Activated T-cell treated with anti-CD3 and anti-CD28 coated beads, Interleukin-2, amount 50 U/mL, for 4 hours (primary cell): ENCODE results near the gene COL23A1. TPM values are rescaled to one million over a fixed set of nuclear protein-coding genes. Genes with fewer than 3 reads are reported as not detected.

Experiments
- ATAC-seq, 2 donors: fragments of 200-7000 bp; cut with Tn5 transposase; one replicate each; pipeline ENCODE4 v1.10.0; 2021
- DNase-seq: peaks from one replicate; pipeline ENCODE4 v3.0.0-alpha.2; 2020
- H3K27me3 Mint-ChIP-seq: one replicate; pipeline ENCODE4 v1.8.0; 2021; ENCODE audit warnings: low read depth, mixed read lengths
- H3K36me3 Mint-ChIP-seq: one replicate; pipeline ENCODE4 v1.8.0; 2022; ENCODE audit warnings: mixed read lengths; ENCODE audit not compliant: insufficient read depth
- H3K4me1 Mint-ChIP-seq: one replicate; pipeline ENCODE4 v1.8.0; 2021; ENCODE audit warnings: low read depth, mixed read lengths
- H3K4me3 Mint-ChIP-seq: one replicate; pipeline ENCODE4 v1.8.0; 2021; ENCODE audit warnings: mild to moderate bottlenecking, moderate library complexity, mixed read lengths
- H3K9me3 Mint-ChIP-seq: one replicate; pipeline ENCODE4 v1.8.0; 2021; ENCODE audit warnings: mixed read lengths
- total RNA-seq, 3 donors: library from RNA; stranded (reverse); gene quantifications; one replicate each; pipeline ENCODE4 v1.2.1, GENCODE V29; 2021

Gene COL23A1
- total RNA-seq, 3 donors from 2014 or later = not detected

GRCh38 chr5:178454821-178455479 is 135.2 kb downstream of the COL23A1 start:
- no peaks in the 10 kb centered on the region for H3K36me3 Mint-ChIP-seq
- no peak for DNase-seq
- H3K4me1 Mint-ChIP-seq = no peaks in the 10 kb centered on the region
- ATAC-seq = no peak
- peaks cover 1% of the 10 kb centered on the region for H3K27me3 Mint-ChIP-seq
- no peak overlapping the region for H3K4me3 Mint-ChIP-seq
- no peaks in the 10 kb centered on the region for H3K9me3 Mint-ChIP-seq

- H3K27me3 Mint-ChIP-seq = peaks cover 8% of the 10 kb centered on the region
- no peak for ATAC-seq
- H3K4me3 Mint-ChIP-seq = no peak overlapping the region
- H3K36me3 Mint-ChIP-seq = no peaks in the 10 kb centered on the region
- H3K9me3 Mint-ChIP-seq = no peaks in the 10 kb centered on the region
- DNase-seq = no peak
- H3K4me1 Mint-ChIP-seq = no peaks in the 10 kb centered on the region
Measured at GRCh38 chr5:178454303-178454702, 135.9 kb downstream of the COL23A1 start.

GRCh38 chr5:178453224-178453623 is 137.0 kb downstream of the COL23A1 start:
- Mint-ChIP-seq H3K4me3 (no peak overlapping the region), H3K9me3 (no peaks in the 10 kb centered on the region), H3K4me1 (no peaks in the 10 kb centered on the region), H3K27me3 (peaks cover 9% of the 10 kb centered on the region), H3K36me3 (no peaks in the 10 kb centered on the region)
- no peak for ATAC-seq
- no peak for DNase-seq

GRCh38 chr5:178450121-178451028 is 139.8 kb downstream of the COL23A1 start:
- peaks cover 2% of the 10 kb centered on the region for H3K36me3 Mint-ChIP-seq
- peaks cover 14% of the 10 kb centered on the region for H3K27me3 Mint-ChIP-seq
- no peak for DNase-seq
- H3K4me3 Mint-ChIP-seq = no peak overlapping the region
- ATAC-seq = no peak
- H3K9me3 Mint-ChIP-seq = no peaks in the 10 kb centered on the region
- no peaks in the 10 kb centered on the region for H3K4me1 Mint-ChIP-seq

- Mint-ChIP-seq H3K4me3 (no peak overlapping the region), H3K4me1 (no peaks in the 10 kb centered on the region), H3K27me3 (peaks cover 15% of the 10 kb centered on the region), H3K9me3 (no peaks in the 10 kb centered on the region), H3K36me3 (peaks cover 2% of the 10 kb centered on the region)
- DNase-seq (no peak), ATAC-seq (no peak)
Measured at GRCh38 chr5:178449163-178450070, 140.8 kb downstream of the COL23A1 start.

GRCh38 chr5:178445534-178445933 is 144.7 kb downstream of the COL23A1 start:
- H3K27me3 Mint-ChIP-seq = peaks cover 22% of the 10 kb centered on the region
- H3K9me3 Mint-ChIP-seq = no peaks in the 10 kb centered on the region
- DNase-seq (no peak), ATAC-seq (no peak)
- no peak overlapping the region for H3K4me3 Mint-ChIP-seq
- H3K4me1 Mint-ChIP-seq = peaks cover 4% of the 10 kb centered on the region
- peaks cover 2% of the 10 kb centered on the region for H3K36me3 Mint-ChIP-seq

- ATAC-seq = no peak
- peaks cover 4% of the 10 kb centered on the region for H3K4me1 Mint-ChIP-seq
- no peak overlapping the region for H3K4me3 Mint-ChIP-seq
- peaks cover 11% of the 10 kb centered on the region for H3K27me3 Mint-ChIP-seq
- H3K36me3 Mint-ChIP-seq = peaks cover 2% of the 10 kb centered on the region
- no peak for DNase-seq
- no peaks in the 10 kb centered on the region for H3K9me3 Mint-ChIP-seq
Measured at GRCh38 chr5:178442405-178443257, 147.6 kb downstream of the COL23A1 start.

GRCh38 chr5:178441486-178442270 is 148.5 kb downstream of the COL23A1 start:
- no peaks in the 10 kb centered on the region for H3K36me3 Mint-ChIP-seq
- DNase-seq (no peak), ATAC-seq (no peak)
- H3K4me1 Mint-ChIP-seq = peaks cover 4% of the 10 kb centered on the region
- H3K9me3 Mint-ChIP-seq = no peaks in the 10 kb centered on the region
- peaks cover 8% of the 10 kb centered on the region for H3K27me3 Mint-ChIP-seq
- no peak overlapping the region for H3K4me3 Mint-ChIP-seq

GRCh38 chr5:178440181-178440580 is 150.0 kb downstream of the COL23A1 start:
- H3K36me3 Mint-ChIP-seq = no peaks in the 10 kb centered on the region
- ATAC-seq = no peak
- peaks cover 4% of the 10 kb centered on the region for H3K4me1 Mint-ChIP-seq
- no peak for DNase-seq
- peaks cover 8% of the 10 kb centered on the region for H3K27me3 Mint-ChIP-seq
- H3K4me3 Mint-ChIP-seq = no peak overlapping the region
- no peaks in the 10 kb centered on the region for H3K9me3 Mint-ChIP-seq

GRCh38 chr5:178439493-178440180 is 150.6 kb downstream of the COL23A1 start:
- Mint-ChIP-seq H3K4me3 (no peak overlapping the region), H3K9me3 (no peaks in the 10 kb centered on the region)
- no peak for ATAC-seq

GRCh38 chr5:178438796-178439195 is 151.4 kb downstream of the COL23A1 start:
- DNase-seq = no peak
- Mint-ChIP-seq H3K36me3 (no peaks in the 10 kb centered on the region), H3K4me1 (peaks cover 4% of the 10 kb centered on the region), H3K9me3 (no peaks in the 10 kb centered on the region), H3K27me3 (peaks cover 4% of the 10 kb centered on the region), H3K4me3 (no peak overlapping the region)
- ATAC-seq = no peak

More at GRCh38 chr5:178439493-178440180, 150.6 kb downstream of the COL23A1 start:
- Mint-ChIP-seq H3K4me1 (peaks cover 4% of the 10 kb centered on the region), H3K27me3 (peaks cover 8% of the 10 kb centered on the region), H3K36me3 (no peaks in the 10 kb centered on the region)
- no peak for DNase-seq

- DNase-seq = no peak
- no peaks in the 10 kb centered on the region for H3K4me1 Mint-ChIP-seq
- H3K36me3 Mint-ChIP-seq = no peaks in the 10 kb centered on the region
- H3K27me3 Mint-ChIP-seq = no peaks in the 10 kb centered on the region
- H3K4me3 Mint-ChIP-seq = no peak overlapping the region
- H3K9me3 Mint-ChIP-seq = no peaks in the 10 kb centered on the region
- no peak for ATAC-seq
Measured at GRCh38 chr5:178437386-178438075, 152.7 kb downstream of the COL23A1 start.
